Activated CD8-positive, alpha-beta T cell treated with anti-CD3 and anti-CD28 coated beads for 36 hours (primary cell): Measurements from ENCODE around the gene CD68. TPM values are rescaled to one million over a fixed set of nuclear protein-coding genes. Genes with fewer than 3 reads are reported as not detected.
A peak's percentile ranks its signal among the peaks of the same experiment; 100 is the strongest.
"Not testable (repeated sequence)": the region's sequence is repeated elsewhere in the genome, so short reads cannot be mapped to it uniquely, and the experiment has no call there.

Source experiments
- ATAC-seq: fragments of 200-7000 bp; cut with Tn5 transposase; one replicate; pipeline ENCODE4 v1.10.0; 2021; ENCODE audit warnings: mild to moderate bottlenecking, moderate library complexity
- CTCF ChIA-PET: fragments of 350-600 bp; sonication (Branson Sonifier 250); formaldehyde crosslinking; loops from one replicate; lab custom pipeline; 2021; ENCODE audit warnings: antibody characterized with exemption; lab: Charles Lee
- POLR2A ChIA-PET: fragments of 350-600 bp; sonication (Branson Sonifier 250); formaldehyde crosslinking; loops from one replicate; lab custom pipeline; 2021; ENCODE audit warnings: antibody characterized with exemption; lab: Charles Lee
- DNase-seq: peaks from one replicate; pipeline ENCODE4 v3.0.0-alpha.2; 2020
- H3K27ac Mint-ChIP-seq: one replicate; pipeline ENCODE4 v1.8.0; 2021; ENCODE audit warnings: mild to moderate bottlenecking, mixed read lengths
- H3K27me3 Mint-ChIP-seq: one replicate; pipeline ENCODE4 v1.8.0; 2021; ENCODE audit warnings: mixed read lengths
- H3K36me3 Mint-ChIP-seq: one replicate; pipeline ENCODE4 v1.8.0; 2021; ENCODE audit warnings: low read depth, mixed read lengths
- H3K4me1 Mint-ChIP-seq: one replicate; pipeline ENCODE4 v1.8.0; 2021; ENCODE audit warnings: low read depth, mixed read lengths
- H3K4me3 Mint-ChIP-seq: one replicate; pipeline ENCODE4 v1.8.0; 2021; ENCODE audit warnings: mild to moderate bottlenecking, moderate library complexity, mixed read lengths
- H3K9me3 Mint-ChIP-seq: one replicate; pipeline ENCODE4 v1.8.0; 2021; ENCODE audit warnings: mixed read lengths
- intact Hi-C: fragments of 100-400 bp; cut with micrococcal nuclease; formaldehyde crosslinking; loops from one replicate; pipeline ENCODE4 v1.10.0; 2022
- total RNA-seq, 2 experiments: library from RNA; stranded (reverse); gene quantifications; one replicate each; pipeline ENCODE4 v1.2.3, GENCODE V29; 2021
- TF ChIP-seq, protein P1 (sequence below): fragments of 200-600 bp; IDR thresholded peaks from one replicate; pipeline ENCODE4 v1.8.0; 2022; ENCODE audit warnings: antibody characterized with exemption, mild to moderate bottlenecking

The CD68 gene
- total RNA-seq, 2 experiments from 2014 or later, result 11.4 to 12.9 TPM

- no peak overlapping the region for H3K4me3 Mint-ChIP-seq
- ChIA-PET CTCF (interaction anchor here (1.5 to 2.8 kb wide), 5 partner anchors 18 to 254 kb away, joined by 3 to 15 read pairs (median 12); partner anchors contain the start of genes ACAP1 and TMEM95), POLR2A (interaction anchor here (1.4 to 12.5 kb wide), 4 partner anchors 11 to 96 kb away, joined by 4 to 195 read pairs (median 6); partner anchors contain the start of genes CD68 and TP53)
- H3K27me3 Mint-ChIP-seq, result no peaks in the 10 kb centered on the region
- DNase-seq (no peak), ATAC-seq (no peak)
- peaks cover 56% of the 10 kb centered on the region for H3K36me3 Mint-ChIP-seq
- TF ChIP-seq, protein P1, sequence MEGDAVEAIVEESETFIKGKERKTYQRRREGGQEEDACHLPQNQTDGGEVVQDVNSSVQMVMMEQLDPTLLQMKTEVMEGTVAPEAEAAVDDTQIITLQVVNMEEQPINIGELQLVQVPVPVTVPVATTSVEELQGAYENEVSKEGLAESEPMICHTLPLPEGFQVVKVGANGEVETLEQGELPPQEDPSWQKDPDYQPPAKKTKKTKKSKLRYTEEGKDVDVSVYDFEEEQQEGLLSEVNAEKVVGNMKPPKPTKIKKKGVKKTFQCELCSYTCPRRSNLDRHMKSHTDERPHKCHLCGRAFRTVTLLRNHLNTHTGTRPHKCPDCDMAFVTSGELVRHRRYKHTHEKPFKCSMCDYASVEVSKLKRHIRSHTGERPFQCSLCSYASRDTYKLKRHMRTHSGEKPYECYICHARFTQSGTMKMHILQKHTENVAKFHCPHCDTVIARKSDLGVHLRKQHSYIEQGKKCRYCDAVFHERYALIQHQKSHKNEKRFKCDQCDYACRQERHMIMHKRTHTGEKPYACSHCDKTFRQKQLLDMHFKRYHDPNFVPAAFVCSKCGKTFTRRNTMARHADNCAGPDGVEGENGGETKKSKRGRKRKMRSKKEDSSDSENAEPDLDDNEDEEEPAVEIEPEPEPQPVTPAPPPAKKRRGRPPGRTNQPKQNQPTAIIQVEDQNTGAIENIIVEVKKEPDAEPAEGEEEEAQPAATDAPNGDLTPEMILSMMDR, result no peak
- H3K9me3 Mint-ChIP-seq, result no peaks in the 10 kb centered on the region
- no peak overlapping the region for H3K27ac Mint-ChIP-seq
- H3K4me1 Mint-ChIP-seq, result peaks cover 7% of the 10 kb centered on the region
- intact Hi-C loops, result no loop called here
These were observed 11.3 kb downstream of the CD68 start for GRCh38 chr17:7590743-7591142.

DNA sequence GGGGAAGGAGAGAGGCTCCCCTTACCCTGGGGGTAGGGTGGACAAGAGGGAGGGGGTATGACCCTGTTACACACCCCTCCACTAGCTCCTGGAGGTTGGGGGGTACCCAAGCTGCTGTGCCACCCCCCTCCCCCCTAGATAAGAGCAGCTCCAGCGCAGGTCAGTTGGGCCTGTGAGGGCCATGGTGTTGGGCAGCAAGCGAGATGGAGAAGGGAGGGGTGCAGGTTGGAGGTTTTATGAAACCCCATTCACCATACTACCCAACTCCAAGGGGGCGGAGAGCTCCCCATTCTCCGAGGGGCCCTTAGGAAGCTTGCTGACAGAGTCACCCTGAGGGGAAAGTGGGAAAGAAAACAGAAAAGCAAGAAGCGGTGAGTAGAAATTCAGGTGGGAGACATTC is 12.2 kb downstream of the CD68 start:
- peaks cover 3% of the 10 kb centered on the region for H3K4me1 Mint-ChIP-seq
- H3K27me3 Mint-ChIP-seq, result no peaks in the 10 kb centered on the region
- no peak overlapping the region for H3K27ac Mint-ChIP-seq
- ChIA-PET CTCF (interaction anchor here (0.8 to 1.1 kb wide), 2 partner anchors 77 to 82 kb away, joined by 3 to 5 read pairs; no protein-coding TSS in a partner anchor), POLR2A (interaction anchor here (0.8 kb wide), 2 partner anchors 11 to 12 kb away, joined by 3 read pairs; partner anchors contain the start of gene CD68)
- no peak overlapping the region for H3K4me3 Mint-ChIP-seq
- H3K36me3 Mint-ChIP-seq, result peaks cover 57% of the 10 kb centered on the region
- DNase-seq (no peak), ATAC-seq (no peak)
- TF ChIP-seq, protein P1, result no peak
- no peaks in the 10 kb centered on the region for H3K9me3 Mint-ChIP-seq
- intact Hi-C loops, result no loop called here

DNA sequence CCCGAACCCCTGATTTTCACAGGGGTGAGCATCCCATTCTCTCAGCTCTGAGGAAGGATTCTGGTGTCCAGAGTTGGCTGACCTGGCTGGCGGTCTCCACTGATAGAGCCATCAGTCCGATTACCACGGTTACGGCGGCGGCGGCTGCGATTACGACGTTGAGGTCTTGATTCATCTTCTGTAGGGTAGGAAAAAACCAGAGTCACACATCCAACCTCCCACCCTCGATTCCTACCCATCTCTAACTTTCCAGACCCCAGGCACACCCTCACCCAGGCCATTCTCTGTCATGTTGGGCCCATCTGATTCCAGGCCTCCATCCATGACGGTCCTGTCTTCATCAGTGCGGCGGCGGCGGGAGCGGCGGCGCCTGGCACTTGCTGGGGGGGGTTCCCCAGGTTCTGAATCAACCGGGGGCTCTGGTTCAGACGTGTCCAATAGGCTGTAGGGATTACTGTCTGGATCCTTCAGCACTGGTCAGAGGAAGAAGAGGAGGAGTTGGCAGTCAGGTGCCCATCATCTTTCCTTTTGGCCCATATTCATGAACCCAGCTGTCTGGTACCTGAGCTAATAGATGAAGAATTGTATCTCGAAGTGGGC is 13.1 kb downstream of the CD68 start:
- ChIA-PET POLR2A (interaction anchor here (0.8 to 1.5 kb wide), 3 partner anchors 12 to 94 kb away, joined by 3 read pairs; partner anchors contain the start of gene CD68), CTCF (interaction anchor here (0.6 to 1.1 kb wide), 3 partner anchors 26 to 81 kb away, joined by 3 to 5 read pairs (median 3); no protein-coding TSS in a partner anchor)
- no peaks in the 10 kb centered on the region for H3K9me3 Mint-ChIP-seq
- H3K4me1 Mint-ChIP-seq, result no peaks in the 10 kb centered on the region
- TF ChIP-seq, protein P1, result no peak
- H3K4me3 Mint-ChIP-seq, result no peak overlapping the region
- H3K27ac Mint-ChIP-seq, result no peak overlapping the region
- intact Hi-C loops, result no loop called here
- no peaks in the 10 kb centered on the region for H3K27me3 Mint-ChIP-seq
- ATAC-seq, result no peak
- H3K36me3 Mint-ChIP-seq, result peaks cover 55% of the 10 kb centered on the region
- no peak for DNase-seq

GRCh38 chr17:7593296-7593695 is 13.9 kb downstream of the CD68 start:
- ATAC-seq (no peak), DNase-seq (no peak)
- Mint-ChIP-seq H3K27me3 (no peaks in the 10 kb centered on the region), H3K4me1 (no peaks in the 10 kb centered on the region), H3K9me3 (no peaks in the 10 kb centered on the region), H3K27ac (peak overlapping the region; percentile 8), H3K36me3 (peaks cover 47% of the 10 kb centered on the region), H3K4me3 (no peak overlapping the region)
- TF ChIP-seq, protein P1, result no peak
- POLR2A ChIA-PET, result interaction anchor here (1.2 to 1.5 kb wide), 2 partner anchors 13 to 93 kb away, joined by 3 read pairs; no protein-coding TSS in a partner anchor
- CTCF ChIA-PET, result interaction anchor here (0.8 to 2.1 kb wide), 2 partner anchors 33 to 94 kb away, joined by 3 to 7 read pairs; partner anchors contain the start of gene TP53
- intact Hi-C loops, result no loop called here

- H3K9me3 Mint-ChIP-seq, H3K27me3 Mint-ChIP-seq, POLR2A ChIA-PET, H3K27ac Mint-ChIP-seq, DNase-seq, ATAC-seq, H3K4me1 Mint-ChIP-seq, intact Hi-C loops, H3K4me3 Mint-ChIP-seq: not testable (repeated sequence)
- CTCF ChIA-PET, result interaction anchor here (0.6 kb wide), 2 partner anchors 13 to 82 kb away, joined by 3 read pairs; no protein-coding TSS in a partner anchor
- peaks cover 41% of the 10 kb centered on the region for H3K36me3 Mint-ChIP-seq
These were observed 18.1 kb downstream of the CD68 start for GRCh38 chr17:7597561-7597960.
